SU-DHL-6 (cell line): ENCODE data around the gene ARHGEF1.

Experiments used
- H2AFZ ChIP-seq: fragments of 200-600 bp; sonication (generic); 2 replicates; pipeline ENCODE4 v1.6.1; 2014; ENCODE audit warnings: low read depth, mild to moderate bottlenecking, moderate library complexity, mixed read lengths, antibody characterized with exemption, low read length; ENCODE audit not compliant: severe bottlenecking
- H3F3A ChIP-seq: fragments of 200-600 bp; shearing (Covaris generic); 2 replicates; pipeline ENCODE4 v1.6.0; 2016; ENCODE audit warnings: antibody characterized with exemption, mild to moderate bottlenecking; ENCODE audit not compliant: insufficient read depth
- H3K27ac ChIP-seq: fragments of 200-600 bp; sonication (generic); 2 replicates; pipeline ENCODE4 v1.5.1; 2016; ENCODE audit warnings: low read depth, mild to moderate bottlenecking, low read length, moderate library complexity, mixed read lengths
- H3K27me3 ChIP-seq: fragments of 200-600 bp; sonication (generic), shearing (Covaris generic); 2 replicates; pipeline ENCODE4 v1.6.0; 2014; ENCODE audit warnings: mild to moderate bottlenecking, low read length
- H3K36me3 ChIP-seq: fragments of 200-600 bp; sonication (generic); 2 replicates; pipeline ENCODE4 v1.6.1; 2014; ENCODE audit warnings: mild to moderate bottlenecking, low read length, mixed read lengths
- H3K4me2 ChIP-seq: fragments of 300-600, 200-600 bp; shearing (Covaris generic), sonication (generic); 2 replicates; pipeline ENCODE4 v1.6.0; 2014; ENCODE audit warnings: low read length, low read depth, mild to moderate bottlenecking; ENCODE audit not compliant: poor library complexity, severe bottlenecking
- H3K4me3 ChIP-seq: fragments of 200-600 bp; sonication (generic); 2 replicates; pipeline ENCODE4 v1.5.1; 2014; ENCODE audit warnings: antibody characterized with exemption, low read length, mild to moderate bottlenecking, mixed read lengths; ENCODE audit not compliant: insufficient read depth, poor library complexity, severe bottlenecking
- H3K79me2 ChIP-seq: fragments of 200-600 bp; sonication (generic); 2 replicates; pipeline ENCODE4 v1.6.1; 2014; ENCODE audit warnings: mild to moderate bottlenecking, low read length, moderate library complexity; ENCODE audit not compliant: insufficient read depth
- H3K9ac ChIP-seq: fragments of 200-600 bp; sonication (generic); 2 replicates; pipeline ENCODE4 v1.7.0; 2014; ENCODE audit warnings: mild to moderate bottlenecking, low read length
- H3K9me2 ChIP-seq: fragments of 200-600 bp; sonication (generic); replicated peaks from 2 replicates; pipeline ENCODE4 v1.6.1; 2014; ENCODE audit warnings: low read length; ENCODE audit not compliant: insufficient read depth
- H3K9me3 ChIP-seq: fragments of 200-600 bp; sonication (generic); 2 replicates; pipeline ENCODE4 v1.6.1; 2014; ENCODE audit warnings: low read length, mixed read lengths; ENCODE audit not compliant: insufficient read depth
- H4K20me1 ChIP-seq: fragments of 200-600 bp; sonication (generic); 2 replicates; pipeline ENCODE4 v1.6.1; 2014; ENCODE audit warnings: low read depth, mild to moderate bottlenecking, antibody characterized with exemption, low read length, moderate library complexity, mixed read lengths
- EZH2phosphoT487 ChIP-seq: fragments of 200-600 bp; sonication (generic), shearing (Covaris generic); conservative IDR thresholded peaks from 2 replicates; pipeline ENCODE4 v1.6.1; 2018; ENCODE audit warnings: mild to moderate bottlenecking, antibody characterized with exemption, low read length, moderate library complexity, mixed read lengths
- TF ChIP-seq, protein P1 (sequence below): fragments of 200-600 bp; sonication (generic); IDR thresholded peaks from one replicate; pipeline ENCODE4 v1.5.1; 2017; ENCODE audit warnings: antibody characterized with exemption, mild to moderate bottlenecking, low read length, moderate library complexity; ENCODE audit not compliant: insufficient read depth, poor library complexity, severe bottlenecking

The ARHGEF1 gene

GRCh38 chr19:41861116-41861768 is 21.7 kb upstream of the ARHGEF1 start:
- no peaks in the 10 kb centered on the region for H3K27me3 ChIP-seq
- peaks cover 59% of the 10 kb centered on the region for H3K79me2 ChIP-seq

DNA sequence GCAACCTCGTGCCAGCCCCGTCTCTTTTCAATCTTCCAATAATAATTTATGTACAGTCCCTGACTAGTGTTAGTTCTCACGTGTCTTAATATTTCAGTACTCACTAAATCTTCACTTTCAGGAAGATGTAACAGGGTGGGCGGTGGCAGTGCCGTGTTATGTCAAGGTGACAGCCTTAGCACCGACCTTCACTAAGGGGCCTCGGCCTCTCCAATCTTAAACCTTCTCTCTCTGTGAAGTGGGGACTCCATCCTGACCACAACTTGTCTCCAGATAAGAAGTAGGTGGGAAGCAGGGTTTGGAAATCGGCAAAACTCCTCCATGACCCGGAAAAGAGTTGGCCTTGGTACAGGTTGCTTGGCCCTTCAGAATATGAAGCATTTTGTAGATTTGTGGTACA is 21.1 kb upstream of the ARHGEF1 start:
- Histone ChIP-seq H3K36me3 (peaks cover 37% of the 10 kb centered on the region), H3K27ac (peak overlapping the region; percentile 84), H4K20me1 (peaks cover 30% of the 10 kb centered on the region; the same call in 1 of the 2 replicates)

More at GRCh38 chr19:41861116-41861768, 21.7 kb upstream of the ARHGEF1 start:
- Histone ChIP-seq H2AFZ (no peak overlapping the region), H3K9ac (peak overlapping the region; percentile 97), H3K4me2 (peak overlapping the region; percentile 66), H3K36me3 (peaks cover 37% of the 10 kb centered on the region), H4K20me1 (peaks cover 30% of the 10 kb centered on the region; the same call in 1 of the 2 replicates), H3F3A (peaks cover 49% of the 10 kb centered on the region), H3K9me3 (no peaks in the 10 kb centered on the region), H3K9me2 (no peaks in the 10 kb centered on the region), H3K4me3 (peak overlapping the region; percentile 82), H3K27ac (peak overlapping the region; percentile 84)
- TF ChIP-seq, protein P1, sequence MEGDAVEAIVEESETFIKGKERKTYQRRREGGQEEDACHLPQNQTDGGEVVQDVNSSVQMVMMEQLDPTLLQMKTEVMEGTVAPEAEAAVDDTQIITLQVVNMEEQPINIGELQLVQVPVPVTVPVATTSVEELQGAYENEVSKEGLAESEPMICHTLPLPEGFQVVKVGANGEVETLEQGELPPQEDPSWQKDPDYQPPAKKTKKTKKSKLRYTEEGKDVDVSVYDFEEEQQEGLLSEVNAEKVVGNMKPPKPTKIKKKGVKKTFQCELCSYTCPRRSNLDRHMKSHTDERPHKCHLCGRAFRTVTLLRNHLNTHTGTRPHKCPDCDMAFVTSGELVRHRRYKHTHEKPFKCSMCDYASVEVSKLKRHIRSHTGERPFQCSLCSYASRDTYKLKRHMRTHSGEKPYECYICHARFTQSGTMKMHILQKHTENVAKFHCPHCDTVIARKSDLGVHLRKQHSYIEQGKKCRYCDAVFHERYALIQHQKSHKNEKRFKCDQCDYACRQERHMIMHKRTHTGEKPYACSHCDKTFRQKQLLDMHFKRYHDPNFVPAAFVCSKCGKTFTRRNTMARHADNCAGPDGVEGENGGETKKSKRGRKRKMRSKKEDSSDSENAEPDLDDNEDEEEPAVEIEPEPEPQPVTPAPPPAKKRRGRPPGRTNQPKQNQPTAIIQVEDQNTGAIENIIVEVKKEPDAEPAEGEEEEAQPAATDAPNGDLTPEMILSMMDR: no peak
- TF ChIP-seq EZH2phosphoT487: no peak

DNA sequence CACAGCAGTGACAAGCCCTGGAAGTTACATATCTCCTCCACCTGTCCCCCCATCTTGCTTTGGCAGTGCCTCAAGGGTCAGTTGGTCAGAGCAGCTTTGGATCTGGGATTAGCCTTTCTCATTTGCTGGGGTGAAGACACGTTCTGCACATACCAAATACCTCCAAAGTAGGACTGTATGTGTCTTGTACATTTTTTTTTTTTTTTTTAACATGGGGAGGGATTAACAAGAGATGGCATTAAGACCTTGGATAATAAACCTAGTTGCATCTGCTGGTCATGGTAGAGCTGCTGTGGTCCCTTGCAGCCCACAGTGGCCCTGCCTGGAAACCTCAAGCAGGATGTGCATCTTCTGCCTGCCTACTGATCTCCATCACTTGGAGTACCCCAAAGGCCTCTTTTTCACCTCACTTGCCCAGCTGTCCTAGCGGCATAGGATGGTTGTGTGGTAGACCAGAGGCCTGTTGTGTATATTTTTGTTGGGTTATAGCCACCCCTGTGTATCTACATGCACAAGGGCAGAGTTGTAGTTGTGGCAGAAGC is 20.5 kb upstream of the ARHGEF1 start:
- no peak for TF ChIP-seq EZH2phosphoT487
- TF ChIP-seq, protein P1: no peak
- no peak overlapping the region for H2AFZ ChIP-seq
- peak overlapping the region; percentile 84; the same call in 1 of the 2 replicates for H3K27ac ChIP-seq
- no peaks in the 10 kb centered on the region for H3K9me2 ChIP-seq
- peaks cover 30% of the 10 kb centered on the region; the same call in 1 of the 2 replicates for H4K20me1 ChIP-seq
- H3K79me2 ChIP-seq: peaks cover 72% of the 10 kb centered on the region
- peak overlapping the region; percentile 66 for H3K4me2 ChIP-seq
- H3K9me3 ChIP-seq: no peaks in the 10 kb centered on the region
- H3K9ac ChIP-seq: peak overlapping the region; percentile 97
- no peaks in the 10 kb centered on the region for H3K27me3 ChIP-seq
- H3F3A ChIP-seq: peaks cover 61% of the 10 kb centered on the region
- H3K4me3 ChIP-seq: peak overlapping the region; percentile 82
- H3K36me3 ChIP-seq: peaks cover 37% of the 10 kb centered on the region

More for the DNA sequence above, 21.1 kb upstream of the ARHGEF1 start:
- TF ChIP-seq EZH2phosphoT487: no peak
- TF ChIP-seq, protein P1: no peak
- H3K4me2 ChIP-seq: peak overlapping the region; percentile 66
- peak overlapping the region; percentile 82 for H3K4me3 ChIP-seq
- no peak overlapping the region for H2AFZ ChIP-seq
- H3F3A ChIP-seq: peaks cover 55% of the 10 kb centered on the region
- H3K9me3 ChIP-seq: no peaks in the 10 kb centered on the region
- H3K79me2 ChIP-seq: peaks cover 65% of the 10 kb centered on the region
- no peaks in the 10 kb centered on the region for H3K9me2 ChIP-seq
- no peaks in the 10 kb centered on the region for H3K27me3 ChIP-seq
- H3K9ac ChIP-seq: peak overlapping the region; percentile 97
